MCF 10A (cell line): ENCODE results near the gene C4A. TPM values are rescaled to one million over a fixed set of nuclear protein-coding genes. Genes with fewer than 3 reads are reported as not detected.
"Not testable (repeated sequence)": the region's sequence is repeated elsewhere in the genome, so short reads cannot be mapped to it uniquely, and the experiment has no call there.

Source experiments
- BruUV-seq: library from RNA; stranded (reverse); fragments of 400-500 nt; replicated peaks from 2 replicates; lab custom pipeline; 2021; lab: Mats Ljungman, UMichigan
- CTCF ChIA-PET: fragments of 300-600 bp; sonication (Branson Sonifier 250); formaldehyde crosslinking; extraction: SDS; loops from one replicate; lab custom pipeline; 2021; ENCODE audit warnings: antibody characterized with exemption, inconsistent platforms; lab: Yijun Ruan, JAX
- POLR2A ChIA-PET: fragments of 300-600, 350-650 bp; sonication (Branson Sonifier 250); formaldehyde crosslinking; extraction: SDS; loops from one replicate; lab custom pipeline; 2020; ENCODE audit warnings: antibody characterized with exemption, inconsistent platforms; lab: Yijun Ruan, JAX
- DNase-seq: peaks from one replicate; pipeline ENCODE4 v3.0.0-alpha.2; 2018; ENCODE audit not compliant: unreplicated experiment
- H3K27ac Mint-ChIP-seq: one replicate; pipeline ENCODE4 v1.8.0; 2022; ENCODE audit warnings: mild to moderate bottlenecking, low read depth, mixed read lengths; ENCODE audit not compliant: unreplicated experiment
- H3K27me3 Mint-ChIP-seq: one replicate; pipeline ENCODE4 v1.8.0; 2022; ENCODE audit warnings: mixed read lengths; ENCODE audit not compliant: insufficient read depth, unreplicated experiment
- H3K36me3 Mint-ChIP-seq: one replicate; pipeline ENCODE4 v1.8.0; 2022; ENCODE audit warnings: mild to moderate bottlenecking, moderate library complexity, mixed read lengths; ENCODE audit not compliant: insufficient read depth, unreplicated experiment
- H3K4me1 Mint-ChIP-seq: one replicate; pipeline ENCODE4 v1.8.0; 2022; ENCODE audit warnings: mixed read lengths; ENCODE audit not compliant: insufficient read depth, unreplicated experiment
- H3K4me3 Mint-ChIP-seq: one replicate; pipeline ENCODE4 v1.8.0; 2022; ENCODE audit warnings: mild to moderate bottlenecking, moderate library complexity, mixed read lengths; ENCODE audit not compliant: unreplicated experiment
- H3K9me3 Mint-ChIP-seq: one replicate; pipeline ENCODE4 v1.8.0; 2022; ENCODE audit warnings: mixed read lengths; ENCODE audit not compliant: unreplicated experiment
- intact Hi-C: fragments of 100-400 bp; cut with micrococcal nuclease; formaldehyde crosslinking; loops from 2 replicates; pipeline ENCODE4 v1.14.1; 2022
- total RNA-seq: library from RNA; stranded (reverse); gene quantifications from 2 replicates; pipeline ENCODE4 v1.2.3, GENCODE V29; 2022

Gene C4A
- total RNA-seq, 1 experiment from 2014 or later: 7.7 TPM

GRCh38 chr6:32004393-32004792, 22.5 kb downstream of the C4A start:
- H3K4me1 Mint-ChIP-seq, H3K27ac Mint-ChIP-seq, H3K4me3 Mint-ChIP-seq, DNase-seq, BruUV-seq, H3K27me3 Mint-ChIP-seq, H3K9me3 Mint-ChIP-seq, intact Hi-C loops, CTCF ChIA-PET, H3K36me3 Mint-ChIP-seq, POLR2A ChIA-PET: not testable (repeated sequence)

DNA sequence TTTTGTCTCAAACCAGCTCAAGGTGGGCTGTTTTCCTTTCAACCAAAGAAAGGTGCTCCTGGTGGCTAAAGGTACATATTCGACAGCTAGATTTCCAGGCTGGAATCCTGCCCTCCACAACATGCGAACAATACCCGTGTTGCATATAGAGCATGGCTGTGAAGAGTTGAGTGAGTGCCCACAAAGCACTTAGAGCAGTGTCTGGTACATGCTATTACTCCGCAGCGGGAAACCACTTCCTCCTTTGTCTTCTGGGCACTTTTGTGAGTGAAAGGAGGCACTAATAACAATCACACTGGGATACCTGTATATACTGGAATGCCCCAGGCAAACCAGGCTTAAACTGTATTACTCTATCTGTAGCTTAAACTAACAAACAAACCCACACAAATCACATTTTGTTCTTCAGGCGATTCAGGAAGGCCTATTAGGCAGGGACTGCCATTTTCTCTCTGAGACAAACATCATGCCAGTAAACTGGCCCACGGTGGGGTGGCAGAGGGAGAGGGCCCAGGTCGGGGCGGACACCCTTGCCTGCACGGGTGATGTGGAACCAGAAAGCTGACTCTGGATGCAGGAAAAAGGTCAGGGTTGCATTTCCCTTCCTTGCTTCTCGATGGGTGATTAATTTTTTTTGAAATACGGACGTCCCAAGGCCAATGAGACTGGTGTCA, 23.1 kb downstream of the C4A start:
- H3K4me3 Mint-ChIP-seq, DNase-seq, BruUV-seq, H3K4me1 Mint-ChIP-seq, H3K36me3 Mint-ChIP-seq, POLR2A ChIA-PET, CTCF ChIA-PET, H3K27ac Mint-ChIP-seq, H3K9me3 Mint-ChIP-seq, intact Hi-C loops, H3K27me3 Mint-ChIP-seq: not testable (repeated sequence)

- H3K4me1 Mint-ChIP-seq, POLR2A ChIA-PET, CTCF ChIA-PET, H3K4me3 Mint-ChIP-seq, intact Hi-C loops, H3K9me3 Mint-ChIP-seq, BruUV-seq, H3K27ac Mint-ChIP-seq, H3K27me3 Mint-ChIP-seq, H3K36me3 Mint-ChIP-seq, DNase-seq: not testable (repeated sequence)
Measured at GRCh38 chr6:32005538-32005880, 23.7 kb downstream of the C4A start.

- H3K27me3 Mint-ChIP-seq, intact Hi-C loops, DNase-seq, H3K4me3 Mint-ChIP-seq, H3K9me3 Mint-ChIP-seq, H3K27ac Mint-ChIP-seq, H3K36me3 Mint-ChIP-seq, CTCF ChIA-PET, BruUV-seq, POLR2A ChIA-PET, H3K4me1 Mint-ChIP-seq: not testable (repeated sequence)
Measured at GRCh38 chr6:32005991-32006529, 24.2 kb downstream of the C4A start.

- H3K4me1 Mint-ChIP-seq, BruUV-seq, POLR2A ChIA-PET, DNase-seq, H3K4me3 Mint-ChIP-seq, H3K36me3 Mint-ChIP-seq, H3K27me3 Mint-ChIP-seq, CTCF ChIA-PET, H3K27ac Mint-ChIP-seq, H3K9me3 Mint-ChIP-seq, intact Hi-C loops: not testable (repeated sequence)
Measured at GRCh38 chr6:32007086-32007485, 25.2 kb downstream of the C4A start.

DNA sequence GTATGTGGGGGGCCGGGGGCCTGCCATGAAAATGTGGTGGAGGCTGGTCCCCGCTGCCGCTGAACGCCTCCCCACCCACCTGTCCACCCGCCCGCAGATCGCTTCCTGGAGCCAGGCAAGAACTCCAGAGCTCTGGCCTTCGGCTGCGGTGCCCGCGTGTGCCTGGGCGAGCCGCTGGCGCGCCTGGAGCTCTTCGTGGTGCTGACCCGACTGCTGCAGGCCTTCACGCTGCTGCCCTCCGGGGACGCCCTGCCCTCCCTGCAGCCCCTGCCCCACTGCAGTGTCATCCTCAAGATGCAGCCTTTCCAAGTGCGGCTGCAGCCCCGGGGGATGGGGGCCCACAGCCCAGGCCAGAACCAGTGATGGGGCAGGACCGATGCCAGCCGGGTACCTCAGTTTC, 26.2 kb downstream of the C4A start:
- POLR2A ChIA-PET, H3K4me3 Mint-ChIP-seq, BruUV-seq, H3K9me3 Mint-ChIP-seq, intact Hi-C loops, CTCF ChIA-PET, H3K27me3 Mint-ChIP-seq, H3K4me1 Mint-ChIP-seq, H3K36me3 Mint-ChIP-seq, H3K27ac Mint-ChIP-seq, DNase-seq: not testable (repeated sequence)

DNA sequence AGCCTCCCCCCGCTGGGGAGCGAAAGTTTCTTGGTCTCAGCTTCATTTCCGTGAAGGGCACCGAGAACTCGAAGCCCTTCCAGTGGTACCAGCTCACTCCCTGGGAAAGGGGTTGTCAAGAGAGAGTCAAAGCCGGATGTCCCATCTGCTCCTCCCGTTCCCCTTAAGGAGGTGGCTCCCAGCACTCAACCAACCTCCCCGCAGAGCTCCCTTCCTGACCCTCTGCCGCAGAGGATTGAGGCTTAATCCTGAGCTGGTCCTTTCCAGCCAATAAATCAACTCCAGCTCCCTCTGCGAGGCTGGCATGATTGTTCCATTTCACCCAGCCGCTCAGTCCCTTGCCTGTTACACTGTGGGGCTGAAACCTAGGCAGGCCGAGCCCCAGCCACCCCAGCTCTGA, 26.8 kb downstream of the C4A start:
- BruUV-seq, CTCF ChIA-PET, POLR2A ChIA-PET: not testable (repeated sequence)

DNA sequence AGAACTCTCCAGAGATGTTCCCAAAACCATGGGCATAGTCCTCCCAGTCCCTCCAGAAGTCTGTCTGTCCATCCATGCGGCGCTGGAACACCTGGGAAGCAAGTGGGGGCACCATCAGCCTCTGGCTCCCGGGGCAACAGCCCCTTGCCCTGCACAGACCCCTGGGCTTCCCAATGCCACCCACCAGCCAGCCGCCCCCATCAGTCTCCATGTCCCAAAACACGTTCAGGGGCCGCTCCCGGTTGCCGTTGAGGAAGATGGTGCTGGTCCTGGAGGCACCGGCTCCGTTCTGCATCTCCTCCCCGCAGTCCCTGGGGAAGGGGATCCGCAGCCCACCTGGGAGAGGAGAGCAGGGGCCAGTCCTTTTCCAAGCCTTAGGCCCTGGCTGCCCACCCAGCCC, 27.7 kb downstream of the C4A start:
- H3K27ac Mint-ChIP-seq, H3K4me1 Mint-ChIP-seq, H3K36me3 Mint-ChIP-seq, CTCF ChIA-PET, H3K9me3 Mint-ChIP-seq, DNase-seq, POLR2A ChIA-PET, H3K27me3 Mint-ChIP-seq, BruUV-seq, intact Hi-C loops, H3K4me3 Mint-ChIP-seq: not testable (repeated sequence)

More for the DNA sequence above, 26.8 kb downstream of the C4A start:
- H3K36me3 Mint-ChIP-seq, H3K4me3 Mint-ChIP-seq, DNase-seq, H3K4me1 Mint-ChIP-seq, H3K9me3 Mint-ChIP-seq, H3K27ac Mint-ChIP-seq, H3K27me3 Mint-ChIP-seq, intact Hi-C loops: not testable (repeated sequence)

- intact Hi-C loops, H3K9me3 Mint-ChIP-seq, H3K4me1 Mint-ChIP-seq, H3K36me3 Mint-ChIP-seq, POLR2A ChIA-PET, H3K27ac Mint-ChIP-seq, DNase-seq, BruUV-seq, H3K27me3 Mint-ChIP-seq, CTCF ChIA-PET, H3K4me3 Mint-ChIP-seq: not testable (repeated sequence)
Measured at GRCh38 chr6:32010856-32011530, 29.1 kb downstream of the C4A start.
